GM12892 (cell line): Measurements from ENCODE around the gene EXOSC5.

ENCODE experiments used
- POLR2A ChIP-seq: IDR thresholded peaks from 2 replicates; pipeline ENCODE4 v1.6.1; 2011; ENCODE audit warnings: low read depth, low read length, control low read depth
- POLR2AphosphoS5 ChIP-seq: IDR thresholded peaks from 2 replicates; pipeline ENCODE4 v1.6.1; 2011; ENCODE audit warnings: low read depth, low read length, control low read depth

- TF ChIP-seq POLR2A (no peak), POLR2AphosphoS5 (no peak)
Observed at GRCh38 chr19:41441321-41441945, 44.3 kb upstream of the EXOSC5 start.
